Stimulated activated CD4-positive, alpha-beta T cell treated with anti-CD3 and anti-CD28 coated beads, Interleukin-15, amount 100 ng/mL, for 24 hours (primary cell): ENCODE results near the gene ENTREP1.
"Not testable (repeated sequence)": the region's sequence is repeated elsewhere in the genome, so short reads cannot be mapped to it uniquely, and the experiment has no call there.

Experiments
- DNase-seq: peaks from one replicate; pipeline ENCODE4 v3.0.0-alpha.2; 2020

Gene ENTREP1

GRCh38 chr9:69420611-69421270 lies 95.7 kb downstream of the ENTREP1 start:
- DNase-seq = no peak

- DNase-seq = peak; percentile 49
These were observed 97.1 kb downstream of the ENTREP1 start for GRCh38 chr9:69421908-69422801.

- DNase-seq = no peak
These were observed 100.3 kb downstream of the ENTREP1 start for GRCh38 chr9:69425136-69425801.

GRCh38 chr9:69427286-69427685 lies 102.3 kb downstream of the ENTREP1 start:
- DNase-seq = no peak

GRCh38 chr9:69428017-69428785 lies 103.2 kb downstream of the ENTREP1 start:
- DNase-seq = no peak

GRCh38 chr9:69429281-69429680 lies 104.3 kb downstream of the ENTREP1 start:
- DNase-seq = no peak

- DNase-seq = no peak
These were observed 105.2 kb downstream of the ENTREP1 start for GRCh38 chr9:69430206-69430605.

- no peak for DNase-seq
These were observed 106.2 kb downstream of the ENTREP1 start for GRCh38 chr9:69431203-69431602.

- DNase-seq = no peak
These were observed 106.8 kb downstream of the ENTREP1 start for GRCh38 chr9:69431777-69432176.

GRCh38 chr9:69432623-69433022 lies 107.6 kb downstream of the ENTREP1 start:
- DNase-seq = no peak

GRCh38 chr9:69433392-69433791 lies 108.4 kb downstream of the ENTREP1 start:
- no peak for DNase-seq

GRCh38 chr9:69433968-69434367 lies 109.0 kb downstream of the ENTREP1 start:
- no peak for DNase-seq

GRCh38 chr9:69439654-69440053 lies 114.6 kb downstream of the ENTREP1 start:
- DNase-seq = not testable (repeated sequence)

- DNase-seq = not testable (repeated sequence)
These were observed 115.4 kb downstream of the ENTREP1 start for GRCh38 chr9:69440254-69440955.
